Measurements from ENCODE around the gene TASP1.
A peak's percentile ranks its signal among the peaks of the same experiment; 100 is the strongest.
"Not testable (repeated sequence)": the region's sequence is repeated elsewhere in the genome, so short reads cannot be mapped to it uniquely, and the experiment has no call there.

TASP1 gene

GRCh38 chr20:13401596-13401995, 237.1 kb downstream of the TASP1 start:
- no peak for DNase-seq (ENCODE audit: low read depth in 2 of 2)

- DNase-seq (ENCODE audit: low read depth in 2 of 2), result no peak
These were observed 238.3 kb downstream of the TASP1 start for GRCh38 chr20:13400453-13400852.

GRCh38 chr20:13397300-13397724, 241.4 kb downstream of the TASP1 start:
- peak; percentile 27 to 31 for DNase-seq (ENCODE audit: low read depth in 2 of 2)

GRCh38 chr20:13396826-13397225, 241.9 kb downstream of the TASP1 start:
- no peak for DNase-seq (ENCODE audit: low read depth in 2 of 2)

- peak; percentile 79 to 80 for DNase-seq (ENCODE audit: low read depth in 2 of 2)
These were observed 242.7 kb downstream of the TASP1 start for GRCh38 chr20:13396022-13396421.

DNA sequence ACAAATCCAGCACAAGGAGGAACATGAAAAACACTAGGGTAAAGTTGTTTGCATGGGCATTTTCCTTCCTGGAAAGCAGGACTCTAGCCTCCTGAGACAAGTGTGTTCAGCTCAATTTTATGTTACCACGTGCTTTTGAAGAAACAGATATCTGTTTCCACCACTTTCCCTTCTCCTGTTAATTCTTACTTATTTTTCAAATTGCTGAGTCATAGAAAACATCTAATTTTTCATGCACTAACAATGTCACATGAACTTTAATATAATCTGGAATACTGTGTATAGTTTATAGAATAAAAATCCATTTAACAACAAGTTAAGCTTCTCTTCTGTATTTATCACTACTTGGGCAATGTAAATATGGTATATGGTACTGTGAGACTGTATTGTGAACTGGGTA, 243.5 kb downstream of the TASP1 start:
- DNase-seq (ENCODE audit: low read depth in 2 of 2), result no peak

DNA sequence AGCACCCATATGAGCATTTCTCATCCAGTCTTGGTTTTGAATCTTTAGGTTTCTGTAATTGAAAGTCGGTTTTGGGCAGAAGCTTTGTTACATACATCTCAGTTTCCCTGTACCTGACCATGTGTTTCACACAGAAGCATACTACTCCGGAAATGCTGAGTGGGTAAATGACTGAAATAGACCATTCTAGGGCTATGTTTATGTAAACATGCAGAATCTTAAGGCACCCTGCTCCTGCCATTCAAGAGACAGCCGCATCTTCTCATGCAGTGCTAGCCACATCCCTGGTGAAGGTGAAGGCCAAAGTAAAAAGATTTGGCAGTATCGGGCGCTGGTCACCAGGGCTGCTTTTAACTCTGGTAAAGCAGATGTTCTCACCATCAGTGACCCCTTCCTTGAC, 246.3 kb downstream of the TASP1 start:
- DNase-seq (ENCODE audit: low read depth in 2 of 2), result no peak

- DNase-seq (ENCODE audit: low read depth in 2 of 2), result no peak
These were observed 249.6 kb downstream of the TASP1 start for GRCh38 chr20:13389115-13389514.

DNA sequence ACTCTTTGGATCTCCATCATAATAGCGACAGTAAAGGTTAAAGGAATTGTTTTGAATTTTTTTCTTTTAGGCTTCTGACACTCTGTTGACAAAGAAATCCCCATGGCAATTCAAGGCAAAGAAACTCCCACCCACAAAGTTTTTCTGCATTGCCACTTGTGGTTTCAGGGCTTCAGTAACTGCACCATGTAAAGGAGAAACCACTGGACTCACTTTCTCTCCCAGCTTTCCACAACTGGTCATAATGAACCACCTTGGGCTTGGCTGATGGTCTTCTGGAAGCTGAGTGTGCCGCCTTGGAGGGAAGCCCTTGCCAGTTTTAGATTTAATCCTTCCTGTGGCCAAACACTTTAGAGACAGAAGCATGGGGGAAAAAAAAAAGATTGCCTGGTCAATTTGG, 254.6 kb downstream of the TASP1 start:
- DNase-seq (ENCODE audit: low read depth in 2 of 2), result no peak

GRCh38 chr20:13382786-13383185, 255.9 kb downstream of the TASP1 start:
- DNase-seq (ENCODE audit: low read depth in 2 of 2), result no peak

DNA sequence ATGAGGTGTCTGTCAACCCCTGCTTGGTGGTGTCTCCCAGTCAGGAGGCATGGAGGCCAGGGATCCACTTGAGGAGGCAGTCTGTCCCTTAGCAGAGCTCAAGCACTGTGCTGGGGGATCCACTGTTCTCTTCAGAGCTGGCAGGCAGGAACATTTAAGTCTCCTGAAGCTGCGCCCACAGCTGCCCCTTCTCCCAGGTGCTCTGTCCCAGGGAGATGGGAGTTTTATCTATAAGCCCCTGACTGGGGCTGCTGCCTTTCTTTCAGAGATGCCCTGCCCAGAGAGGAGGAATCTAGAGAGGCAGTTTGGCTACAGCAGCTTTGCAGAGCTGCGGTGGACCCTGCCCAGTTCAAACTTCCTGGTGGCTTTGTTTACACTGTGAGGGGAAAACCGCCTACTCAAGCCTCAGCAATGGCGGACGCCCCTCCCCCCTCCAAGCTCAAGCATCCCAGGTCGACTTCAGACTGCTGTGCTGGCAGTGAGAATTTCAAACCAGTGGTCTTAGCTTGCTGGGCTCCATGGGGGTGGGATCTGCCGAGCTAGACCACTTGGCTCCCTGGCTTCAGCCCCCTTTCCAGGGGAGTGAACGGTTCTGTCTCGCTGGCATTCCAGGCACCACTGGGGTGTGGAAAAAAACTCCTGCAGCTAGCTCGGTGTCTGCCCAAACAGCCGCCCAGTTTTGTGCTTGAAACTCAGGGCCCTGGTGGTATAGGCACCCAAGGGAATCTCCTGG, 258.1 kb downstream of the TASP1 start:
- not testable (repeated sequence) for DNase-seq (ENCODE audit: low read depth in 2 of 2)

GRCh38 chr20:13373400-13373799, 265.3 kb downstream of the TASP1 start:
- DNase-seq (ENCODE audit: low read depth in 2 of 2), result no peak

- no peak for DNase-seq (ENCODE audit: low read depth in 2 of 2)
These were observed 274.2 kb downstream of the TASP1 start for GRCh38 chr20:13364278-13365170.

DNA sequence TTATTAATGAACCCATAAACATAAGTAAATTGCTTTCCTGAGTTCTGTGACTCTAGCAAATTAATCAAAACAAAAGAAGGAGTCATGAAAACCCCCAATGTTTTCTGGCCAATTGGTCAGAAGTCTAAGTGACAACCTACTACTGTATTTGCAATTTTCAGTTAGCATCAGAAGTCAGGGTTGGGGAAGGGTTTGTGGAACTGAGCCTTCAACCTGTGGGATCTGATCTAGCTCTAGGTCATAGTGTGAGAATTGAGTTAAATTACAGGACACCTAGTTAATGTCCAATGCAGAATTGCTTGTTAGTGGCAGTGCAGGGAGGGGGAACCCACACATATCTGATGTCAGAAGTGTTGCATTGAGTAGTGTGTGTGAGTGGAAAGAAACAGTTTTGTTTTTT, 275.3 kb downstream of the TASP1 start:
- DNase-seq (ENCODE audit: low read depth in 2 of 2), result no peak

DNA sequence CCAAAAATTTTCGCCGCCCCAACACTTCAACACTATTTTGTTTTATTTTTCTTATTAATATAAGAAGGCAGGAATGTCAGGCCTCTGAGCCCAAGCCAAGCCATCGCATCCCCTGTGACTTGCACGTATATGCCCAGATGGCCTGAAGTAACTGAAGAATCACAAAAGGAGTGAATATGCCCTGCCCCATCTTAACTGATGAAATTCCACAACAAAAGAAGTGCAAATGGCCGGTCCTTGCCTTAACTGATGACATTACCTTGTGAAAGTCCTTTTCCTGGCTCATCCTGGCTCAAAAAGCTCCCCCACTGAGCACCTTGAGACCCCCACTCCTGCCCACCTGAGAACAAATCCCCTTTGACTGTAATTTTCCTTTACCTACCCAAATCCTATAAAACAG, 276.6 kb downstream of the TASP1 start:
- not testable (repeated sequence) for DNase-seq (ENCODE audit: low read depth in 2 of 2)

DNA sequence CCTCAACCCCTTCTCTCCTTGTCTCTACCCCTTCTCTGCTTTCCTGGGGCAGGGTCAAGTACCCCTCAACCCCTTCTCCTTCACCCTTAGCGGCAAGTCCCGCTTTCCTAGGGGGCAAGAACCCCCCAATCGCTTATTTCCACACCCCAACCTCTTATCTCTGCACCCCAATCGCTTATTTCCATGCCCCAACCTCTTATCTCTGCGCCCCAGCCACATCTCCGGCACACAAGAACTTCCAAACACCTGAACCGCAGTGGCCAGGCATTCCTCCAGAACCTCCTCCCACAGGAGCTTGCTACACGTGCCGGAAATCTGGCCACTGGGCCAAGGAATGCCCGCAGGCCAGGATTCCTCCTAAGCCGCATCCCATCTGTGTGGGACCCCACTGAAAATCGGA, 279.8 kb downstream of the TASP1 start:
- DNase-seq (ENCODE audit: low read depth in 2 of 2), result not testable (repeated sequence)

- not testable (repeated sequence) for DNase-seq (ENCODE audit: low read depth in 2 of 2)
These were observed 280.9 kb downstream of the TASP1 start for GRCh38 chr20:13357782-13358181.

DNA sequence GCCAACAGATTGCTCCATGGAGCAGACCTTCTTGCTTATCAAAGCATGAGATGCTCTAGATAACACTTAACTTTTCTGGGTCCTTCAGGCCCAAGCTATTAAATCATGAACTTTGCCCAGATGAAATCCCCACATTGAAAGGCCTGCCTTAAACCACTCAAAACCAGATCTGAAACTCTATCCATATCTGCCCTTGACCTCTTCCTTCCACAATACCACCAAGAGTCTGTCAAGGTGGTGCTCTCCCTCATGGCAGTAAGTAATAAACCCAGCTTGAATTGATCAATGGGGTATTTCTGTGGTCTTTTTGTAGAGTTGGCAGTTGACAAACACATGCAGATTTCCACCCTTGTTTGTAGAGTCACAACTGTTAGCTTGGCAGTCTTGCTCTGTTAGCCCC, 282.1 kb downstream of the TASP1 start:
- no peak for DNase-seq (ENCODE audit: low read depth in 2 of 2)

DNA sequence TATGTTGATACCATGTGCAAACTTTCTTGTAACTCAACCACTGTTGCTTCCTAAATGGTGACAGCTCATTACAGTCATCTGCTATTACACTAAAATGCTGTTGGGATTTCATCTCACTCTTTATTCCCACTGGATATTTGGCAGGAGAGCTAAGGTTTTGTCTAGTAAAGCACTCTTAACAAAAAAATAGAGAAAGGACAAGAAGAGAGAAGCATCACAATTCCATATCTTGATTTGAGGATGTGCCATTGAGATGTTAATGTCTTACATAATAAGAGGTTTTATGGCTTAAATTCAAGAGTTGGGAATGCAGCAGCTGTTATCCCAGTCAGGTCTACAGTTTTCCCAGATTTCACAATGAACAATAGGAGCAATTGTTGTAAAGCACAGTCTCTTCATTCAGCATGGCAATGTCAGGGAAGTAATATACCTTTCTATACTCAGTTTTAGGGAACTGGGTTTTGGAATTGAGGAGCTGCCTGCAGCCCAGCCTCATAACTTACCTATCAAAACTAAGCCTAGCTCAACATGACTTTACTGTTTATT, 282.7 kb downstream of the TASP1 start:
- no peak for DNase-seq (ENCODE audit: low read depth in 2 of 2)

GRCh38 chr20:13355411-13355810, 283.3 kb downstream of the TASP1 start:
- no peak for DNase-seq (ENCODE audit: low read depth in 2 of 2)

- no peak for DNase-seq (ENCODE audit: low read depth in 2 of 2)
These were observed 285.3 kb downstream of the TASP1 start for GRCh38 chr20:13353261-13353945.

DNA sequence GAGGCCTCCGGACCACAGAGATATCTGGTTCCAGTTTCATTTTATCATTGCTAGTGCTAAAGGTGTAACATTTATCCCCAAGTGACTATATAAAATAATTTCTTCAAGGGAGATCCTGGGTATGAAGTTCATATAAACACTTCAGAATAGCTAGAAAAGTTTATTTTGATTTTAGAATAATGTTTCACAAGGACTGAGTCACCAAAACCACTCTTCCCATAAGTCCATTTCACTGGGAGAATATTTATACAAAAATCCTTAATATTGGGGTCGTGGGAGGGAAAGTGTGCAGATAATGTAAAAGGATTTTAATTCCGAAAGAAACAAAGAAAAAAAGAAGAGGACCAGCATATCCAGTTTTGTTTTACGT, 289.5 kb downstream of the TASP1 start:
- DNase-seq (ENCODE audit: low read depth in 2 of 2), result no peak

Measured in fibroblast of skin of left quadriceps (primary cell).